ENCODE results near the gene ZC3H14.

GRCh38 chr14:88542857-88543795 is 19.7 kb upstream of the ZC3H14 start:
- no peak for TF ChIP-seq ZBTB40 (IDR thresholded peaks at IDR 0.05; ENCODE audit: borderline replicate concordance)
- no peak for TF ChIP-seq HCFC1 (IDR thresholded peaks at IDR 0.05; ENCODE audit: low read length)
- TF ChIP-seq CTCF (IDR thresholded peaks at IDR 0.05 in 2 of 3, conservative IDR thresholded peaks at IDR 0.05 in 1 of 3; ENCODE audit: control insufficient read depth in 2 of 3, extremely low read depth in 1 of 3, insufficient read depth in 1 of 3, low read depth in 3 of 3, low read length in 3 of 3) = no peak
- TF ChIP-seq CREB1 (IDR thresholded peaks at IDR 0.05; ENCODE audit: low read depth) = no peak
- TF ChIP-seq USF2 (IDR thresholded peaks at IDR 0.05; ENCODE audit: borderline replicate concordance, low read depth, low read length) = no peak
- no peak for TF ChIP-seq POLR2AphosphoS5 (IDR thresholded peaks at IDR 0.05; ENCODE audit: low read length)
- no peak for TF ChIP-seq EZH2 (IDR thresholded peaks at IDR 0.05; ENCODE audit: borderline replicate concordance, control insufficient read depth, low read depth, low read length)
- no peak for TF ChIP-seq EP300 (IDR thresholded peaks at IDR 0.05; ENCODE audit: borderline replicate concordance in 1 of 2, control insufficient read depth in 1 of 2, low read depth in 2 of 2, low read length in 2 of 2)
- TF ChIP-seq LARP7 (IDR thresholded peaks at IDR 0.05) = no peak
- TF ChIP-seq ZZZ3 (IDR thresholded peaks at IDR 0.05; ENCODE audit: control insufficient read depth, insufficient read length, low read depth) = no peak
- no peak for TF ChIP-seq POLR2A (IDR thresholded peaks at IDR 0.05; ENCODE audit: low read depth, low read length)

Measured in GM12878 (cell line).